ENCODE measurements around the gene HOXD1. TPM values are rescaled to one million over a fixed set of nuclear protein-coding genes. Genes with fewer than 3 reads are reported as not detected.

The HOXD1 gene
- polyA plus RNA-seq, 1 of the 3 experiments (the other 2 are of a cell fraction), result not detected

DNA sequence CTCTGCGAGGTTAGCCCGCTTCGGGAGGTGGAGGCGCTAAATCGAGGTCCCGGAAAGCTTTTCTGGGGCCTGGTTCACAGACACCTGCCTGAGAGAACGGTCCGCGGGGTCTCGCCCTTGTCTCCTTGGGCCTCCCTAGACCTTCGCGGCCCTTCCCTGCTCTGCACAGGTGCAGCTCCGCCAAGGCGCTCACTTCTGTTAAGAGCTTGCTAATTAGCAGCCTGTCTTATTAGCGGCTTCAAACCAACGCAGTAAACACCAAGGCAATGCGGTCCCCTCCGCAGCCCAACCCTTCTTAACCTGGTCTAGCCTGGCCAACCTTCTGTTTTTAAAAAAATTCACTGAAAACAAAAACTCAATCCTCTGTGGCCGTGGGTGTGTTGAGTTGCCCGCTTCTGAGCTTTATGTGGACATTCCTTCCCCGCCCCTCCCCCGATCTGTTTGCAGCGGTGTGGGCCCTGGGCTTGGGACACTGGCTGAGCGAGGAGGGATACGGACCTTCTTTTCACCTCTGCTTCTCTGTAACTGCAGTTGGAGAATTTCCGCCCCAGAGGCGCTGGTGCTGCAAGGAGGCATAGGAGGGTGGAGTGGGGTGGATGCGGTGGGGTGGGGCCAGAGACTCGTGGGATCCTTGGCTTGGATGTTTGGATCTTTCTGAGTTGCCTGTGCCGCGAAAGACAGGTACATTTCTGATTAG is 40.5 kb upstream of the HOXD1 start:
- Histone ChIP-seq H3K9me2 (no peaks in the 10 kb centered on the region), H3K36me3 (replicated peaks in 1 of 2; ENCODE audit: control insufficient read depth in 1 of 2, insufficient read depth in 2 of 2, low read length in 1 of 2) (peaks cover 0 to 6% of the 10 kb centered on the region in 2 experiments), H3K79me2 (ENCODE audit: insufficient read depth) (peaks cover 4% of the 10 kb centered on the region; the same call in 1 of the 2 replicates), H4K20me1 (ENCODE audit: insufficient read depth) (no peaks in the 10 kb centered on the region), H3K27me3 (ENCODE audit: insufficient read depth) (no peaks in the 10 kb centered on the region), H3F3A (replicated peaks; ENCODE audit: insufficient read depth) (no peaks in the 10 kb centered on the region), H3K9ac (no peak overlapping the region), H3K4me3 (ENCODE audit: low read depth in 2 of 2, low read length in 1 of 2) (no peak overlapping the region), H2AFZ (ENCODE audit: low read depth) (no peak overlapping the region), H3K27ac (ENCODE audit: low read depth in 2 of 2, low read length in 1 of 2) (no peak overlapping the region; a peak in 1 of 4 replicates), H3K9me3 (no peaks in the 10 kb centered on the region), H3K4me1 (ENCODE audit: control insufficient read depth in 1 of 2, insufficient read depth in 2 of 2, low read depth in 1 of 2, low read length in 1 of 2) (peaks cover 0 to 8% of the 10 kb centered on the region in 2 experiments; a peak in 1 of 4 replicates), H3K4me2 (no peak overlapping the region)
- POLR2A ChIA-PET, result no interaction called here
- TF ChIP-seq, protein P1, sequence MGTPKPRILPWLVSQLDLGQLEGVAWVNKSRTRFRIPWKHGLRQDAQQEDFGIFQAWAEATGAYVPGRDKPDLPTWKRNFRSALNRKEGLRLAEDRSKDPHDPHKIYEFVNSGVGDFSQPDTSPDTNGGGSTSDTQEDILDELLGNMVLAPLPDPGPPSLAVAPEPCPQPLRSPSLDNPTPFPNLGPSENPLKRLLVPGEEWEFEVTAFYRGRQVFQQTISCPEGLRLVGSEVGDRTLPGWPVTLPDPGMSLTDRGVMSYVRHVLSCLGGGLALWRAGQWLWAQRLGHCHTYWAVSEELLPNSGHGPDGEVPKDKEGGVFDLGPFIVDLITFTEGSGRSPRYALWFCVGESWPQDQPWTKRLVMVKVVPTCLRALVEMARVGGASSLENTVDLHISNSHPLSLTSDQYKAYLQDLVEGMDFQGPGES (IDR thresholded peaks at IDR 0.05; ENCODE audit: low read depth, low read length), result no peak
- no peak for TF ChIP-seq MEF2A (IDR thresholded peaks at IDR 0.05; ENCODE audit: borderline replicate concordance, low read depth)
- TF ChIP-seq, protein P2, sequence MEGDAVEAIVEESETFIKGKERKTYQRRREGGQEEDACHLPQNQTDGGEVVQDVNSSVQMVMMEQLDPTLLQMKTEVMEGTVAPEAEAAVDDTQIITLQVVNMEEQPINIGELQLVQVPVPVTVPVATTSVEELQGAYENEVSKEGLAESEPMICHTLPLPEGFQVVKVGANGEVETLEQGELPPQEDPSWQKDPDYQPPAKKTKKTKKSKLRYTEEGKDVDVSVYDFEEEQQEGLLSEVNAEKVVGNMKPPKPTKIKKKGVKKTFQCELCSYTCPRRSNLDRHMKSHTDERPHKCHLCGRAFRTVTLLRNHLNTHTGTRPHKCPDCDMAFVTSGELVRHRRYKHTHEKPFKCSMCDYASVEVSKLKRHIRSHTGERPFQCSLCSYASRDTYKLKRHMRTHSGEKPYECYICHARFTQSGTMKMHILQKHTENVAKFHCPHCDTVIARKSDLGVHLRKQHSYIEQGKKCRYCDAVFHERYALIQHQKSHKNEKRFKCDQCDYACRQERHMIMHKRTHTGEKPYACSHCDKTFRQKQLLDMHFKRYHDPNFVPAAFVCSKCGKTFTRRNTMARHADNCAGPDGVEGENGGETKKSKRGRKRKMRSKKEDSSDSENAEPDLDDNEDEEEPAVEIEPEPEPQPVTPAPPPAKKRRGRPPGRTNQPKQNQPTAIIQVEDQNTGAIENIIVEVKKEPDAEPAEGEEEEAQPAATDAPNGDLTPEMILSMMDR (IDR thresholded peaks at IDR 0.05), result no peak
- TF ChIP-seq RFX5 (IDR thresholded peaks at IDR 0.05; ENCODE audit: low read length), result no peak
- TF ChIP-seq CHD2 (IDR thresholded peaks at IDR 0.05; ENCODE audit: low read length, partially characterized antibody), result no peak
- TF ChIP-seq, protein P3, sequence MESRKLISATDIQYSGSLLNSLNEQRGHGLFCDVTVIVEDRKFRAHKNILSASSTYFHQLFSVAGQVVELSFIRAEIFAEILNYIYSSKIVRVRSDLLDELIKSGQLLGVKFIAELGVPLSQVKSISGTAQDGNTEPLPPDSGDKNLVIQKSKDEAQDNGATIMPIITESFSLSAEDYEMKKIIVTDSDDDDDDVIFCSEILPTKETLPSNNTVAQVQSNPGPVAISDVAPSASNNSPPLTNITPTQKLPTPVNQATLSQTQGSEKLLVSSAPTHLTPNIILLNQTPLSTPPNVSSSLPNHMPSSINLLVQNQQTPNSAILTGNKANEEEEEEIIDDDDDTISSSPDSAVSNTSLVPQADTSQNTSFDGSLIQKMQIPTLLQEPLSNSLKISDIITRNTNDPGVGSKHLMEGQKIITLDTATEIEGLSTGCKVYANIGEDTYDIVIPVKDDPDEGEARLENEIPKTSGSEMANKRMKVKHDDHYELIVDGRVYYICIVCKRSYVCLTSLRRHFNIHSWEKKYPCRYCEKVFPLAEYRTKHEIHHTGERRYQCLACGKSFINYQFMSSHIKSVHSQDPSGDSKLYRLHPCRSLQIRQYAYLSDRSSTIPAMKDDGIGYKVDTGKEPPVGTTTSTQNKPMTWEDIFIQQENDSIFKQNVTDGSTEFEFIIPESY (IDR thresholded peaks at IDR 0.05; ENCODE audit: borderline replicate concordance, low read depth), result no peak
- TF ChIP-seq, protein P4, sequence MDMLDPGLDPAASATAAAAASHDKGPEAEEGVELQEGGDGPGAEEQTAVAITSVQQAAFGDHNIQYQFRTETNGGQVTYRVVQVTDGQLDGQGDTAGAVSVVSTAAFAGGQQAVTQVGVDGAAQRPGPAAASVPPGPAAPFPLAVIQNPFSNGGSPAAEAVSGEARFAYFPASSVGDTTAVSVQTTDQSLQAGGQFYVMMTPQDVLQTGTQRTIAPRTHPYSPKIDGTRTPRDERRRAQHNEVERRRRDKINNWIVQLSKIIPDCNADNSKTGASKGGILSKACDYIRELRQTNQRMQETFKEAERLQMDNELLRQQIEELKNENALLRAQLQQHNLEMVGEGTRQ (IDR thresholded peaks at IDR 0.05; ENCODE audit: borderline replicate concordance, low read depth, low read length), result no peak
- TF ChIP-seq FOSL2 (IDR thresholded peaks at IDR 0.05; ENCODE audit: borderline replicate concordance, low read depth), result no peak
- no peak for TF ChIP-seq POLR2AphosphoS5 (IDR thresholded peaks at IDR 0.05; ENCODE audit: low read depth, low read length)
- TF ChIP-seq, protein P5, sequence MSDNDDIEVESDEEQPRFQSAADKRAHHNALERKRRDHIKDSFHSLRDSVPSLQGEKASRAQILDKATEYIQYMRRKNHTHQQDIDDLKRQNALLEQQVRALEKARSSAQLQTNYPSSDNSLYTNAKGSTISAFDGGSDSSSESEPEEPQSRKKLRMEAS (IDR thresholded peaks at IDR 0.05; ENCODE audit: low read depth), result no peak
- TF ChIP-seq JUND (IDR thresholded peaks at IDR 0.05), result no peak
- TF ChIP-seq SIN3A (IDR thresholded peaks at IDR 0.05; ENCODE audit: borderline replicate concordance, low read depth, low read length), result no peak
- WGBS (ENCODE audit: low lambda C conversion rate), result 95% methylated on average over 28 of the region's 31 CpGs
- DNase-seq, result no peak
- CTCF ChIA-PET, result interaction anchor here (0.9 to 4.4 kb wide), 5 partner anchors 8 to 503 kb away, joined by 3 to 24 read pairs (median 4); no protein-coding TSS in a partner anchor

Measured in SK-N-SH (cell line).